ENCODE results near the gene FAM131A.

GRCh38 chr3:184289426-184289938, 47.9 kb upstream of the FAM131A start:
- peak in 3 of 4 experiments; percentile 30 to 51 (median 37) for TF ChIP-seq CTCF (IDR thresholded peaks at IDR 0.05)
- no peak for TF ChIP-seq POLR2A (IDR thresholded peaks at IDR 0.05)
- no peak for TF ChIP-seq EP300 (IDR thresholded peaks at IDR 0.05)
